Osteoblast (primary cell): Measurements from ENCODE around the gene SEMA6B. TPM values are rescaled to one million over a fixed set of nuclear protein-coding genes. Genes with fewer than 3 reads are reported as not detected.

ENCODE experiments used
- DNase-seq: peaks from one replicate; pipeline ENCODE4 v3.0.0; 2011; ENCODE audit warnings: low spot score, mixed read lengths; ENCODE audit not compliant: insufficient read length; ENCODE audit errors: missing footprints
- H2AFZ ChIP-seq: 2 replicates; pipeline ENCODE4 v1.6.0; 2011; ENCODE audit warnings: mild to moderate bottlenecking, low read length
- H3K27ac ChIP-seq: 2 replicates; pipeline ENCODE4 v1.5.1; 2011; ENCODE audit warnings: mild to moderate bottlenecking, low read depth, low read length, moderate library complexity
- H3K27me3 ChIP-seq: 2 replicates; pipeline ENCODE4 v1.6.0; 2012; ENCODE audit warnings: mild to moderate bottlenecking, control low read depth, inconsistent platforms, low read length, moderate library complexity; ENCODE audit not compliant: insufficient read depth
- H3K36me3 ChIP-seq: 2 replicates; pipeline ENCODE4 v1.5.1; 2011; ENCODE audit warnings: mild to moderate bottlenecking, low read length, control low read depth, moderate library complexity; ENCODE audit not compliant: insufficient read depth
- H3K4me1 ChIP-seq: 2 replicates; pipeline ENCODE4 v1.5.1; 2011; ENCODE audit warnings: mild to moderate bottlenecking, low read length, control low read depth, moderate library complexity; ENCODE audit not compliant: insufficient read depth
- H3K4me2 ChIP-seq: 2 replicates; pipeline ENCODE4 v1.6.0; 2011; ENCODE audit warnings: mild to moderate bottlenecking, low read length; ENCODE audit not compliant: insufficient read depth
- H3K4me3 ChIP-seq: fragments of 200-600 bp; sonication (generic); 3 replicates; pipeline ENCODE4 v1.5.1; 2012; ENCODE audit warnings: mild to moderate bottlenecking, low read length, inconsistent platforms; ENCODE audit not compliant: insufficient read depth
- H3K79me2 ChIP-seq: 2 replicates; pipeline ENCODE4 v1.6.0; 2012; ENCODE audit warnings: mild to moderate bottlenecking, low read length, control low read depth, inconsistent platforms; ENCODE audit not compliant: insufficient read depth
- H3K9me3 ChIP-seq: 2 replicates; pipeline ENCODE4 v1.5.1; 2011; ENCODE audit warnings: low read depth, low read length, control low read depth
- H4K20me1 ChIP-seq: 2 replicates; pipeline ENCODE4 v1.6.0; 2012; ENCODE audit warnings: mild to moderate bottlenecking, low read length, control low read depth; ENCODE audit not compliant: insufficient read depth
- total RNA-seq: library from RNA; depleted of rRNA; stranded (reverse); fragments of >200 nt; gene quantifications from 2 replicates; pipeline ENCODE4 v1.2.3, GENCODE V29; 2012
- TF ChIP-seq, protein P1 (sequence below): IDR thresholded peaks from 2 replicates; pipeline ENCODE4 v1.5.1; 2011; ENCODE audit warnings: mild to moderate bottlenecking, low read depth, low read length, moderate library complexity; ENCODE audit errors: extremely low read depth

The SEMA6B gene
- total RNA-seq, 1 donor = 0.36 TPM

DNA sequence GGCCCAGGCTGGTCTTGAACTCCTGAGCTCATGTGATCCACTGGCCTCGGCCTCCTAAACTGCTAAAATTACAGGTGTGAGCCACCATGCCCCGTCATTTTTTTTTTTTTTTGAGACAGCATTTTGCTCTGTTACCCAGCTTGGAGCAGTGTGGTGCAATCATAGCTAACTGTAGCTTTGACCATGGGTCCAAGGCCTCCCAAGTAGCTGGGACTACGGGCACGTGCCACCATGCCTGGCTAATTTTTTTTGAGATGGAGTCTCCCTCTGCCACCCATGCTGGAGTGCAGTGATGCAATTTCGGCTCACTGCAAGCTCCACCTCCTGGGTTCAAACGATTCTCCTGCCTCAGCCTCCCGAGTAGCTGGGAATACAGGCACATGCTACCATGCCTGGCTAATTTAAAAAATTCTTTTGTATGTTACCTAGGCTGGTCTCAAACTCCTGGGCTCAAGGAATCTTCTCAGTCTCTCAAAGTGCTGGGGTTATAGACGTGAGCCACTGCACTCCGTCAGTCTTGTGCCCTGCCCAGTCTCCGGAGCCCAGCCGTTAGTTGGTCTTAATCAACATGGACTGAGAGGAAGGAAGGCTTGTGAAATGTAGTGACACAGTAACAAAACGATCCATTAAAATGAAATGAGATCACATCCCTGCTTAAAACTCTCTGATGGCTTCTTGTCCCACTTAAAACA, 18.2 kb downstream of the SEMA6B start:
- no peak for DNase-seq
- peaks cover 3% of the 10 kb centered on the region for H3K9me3 ChIP-seq
- H3K4me3 ChIP-seq = no peak overlapping the region
- H3K36me3 ChIP-seq = no peaks in the 10 kb centered on the region
- H3K27me3 ChIP-seq = peaks cover 10% of the 10 kb centered on the region
- no peak overlapping the region for H3K4me2 ChIP-seq
- H3K4me1 ChIP-seq = no peaks in the 10 kb centered on the region
- no peaks in the 10 kb centered on the region for H4K20me1 ChIP-seq
- no peak overlapping the region for H2AFZ ChIP-seq
- no peaks in the 10 kb centered on the region for H3K79me2 ChIP-seq
- TF ChIP-seq, protein P1, sequence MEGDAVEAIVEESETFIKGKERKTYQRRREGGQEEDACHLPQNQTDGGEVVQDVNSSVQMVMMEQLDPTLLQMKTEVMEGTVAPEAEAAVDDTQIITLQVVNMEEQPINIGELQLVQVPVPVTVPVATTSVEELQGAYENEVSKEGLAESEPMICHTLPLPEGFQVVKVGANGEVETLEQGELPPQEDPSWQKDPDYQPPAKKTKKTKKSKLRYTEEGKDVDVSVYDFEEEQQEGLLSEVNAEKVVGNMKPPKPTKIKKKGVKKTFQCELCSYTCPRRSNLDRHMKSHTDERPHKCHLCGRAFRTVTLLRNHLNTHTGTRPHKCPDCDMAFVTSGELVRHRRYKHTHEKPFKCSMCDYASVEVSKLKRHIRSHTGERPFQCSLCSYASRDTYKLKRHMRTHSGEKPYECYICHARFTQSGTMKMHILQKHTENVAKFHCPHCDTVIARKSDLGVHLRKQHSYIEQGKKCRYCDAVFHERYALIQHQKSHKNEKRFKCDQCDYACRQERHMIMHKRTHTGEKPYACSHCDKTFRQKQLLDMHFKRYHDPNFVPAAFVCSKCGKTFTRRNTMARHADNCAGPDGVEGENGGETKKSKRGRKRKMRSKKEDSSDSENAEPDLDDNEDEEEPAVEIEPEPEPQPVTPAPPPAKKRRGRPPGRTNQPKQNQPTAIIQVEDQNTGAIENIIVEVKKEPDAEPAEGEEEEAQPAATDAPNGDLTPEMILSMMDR = no peak
- no peak overlapping the region for H3K27ac ChIP-seq

DNA sequence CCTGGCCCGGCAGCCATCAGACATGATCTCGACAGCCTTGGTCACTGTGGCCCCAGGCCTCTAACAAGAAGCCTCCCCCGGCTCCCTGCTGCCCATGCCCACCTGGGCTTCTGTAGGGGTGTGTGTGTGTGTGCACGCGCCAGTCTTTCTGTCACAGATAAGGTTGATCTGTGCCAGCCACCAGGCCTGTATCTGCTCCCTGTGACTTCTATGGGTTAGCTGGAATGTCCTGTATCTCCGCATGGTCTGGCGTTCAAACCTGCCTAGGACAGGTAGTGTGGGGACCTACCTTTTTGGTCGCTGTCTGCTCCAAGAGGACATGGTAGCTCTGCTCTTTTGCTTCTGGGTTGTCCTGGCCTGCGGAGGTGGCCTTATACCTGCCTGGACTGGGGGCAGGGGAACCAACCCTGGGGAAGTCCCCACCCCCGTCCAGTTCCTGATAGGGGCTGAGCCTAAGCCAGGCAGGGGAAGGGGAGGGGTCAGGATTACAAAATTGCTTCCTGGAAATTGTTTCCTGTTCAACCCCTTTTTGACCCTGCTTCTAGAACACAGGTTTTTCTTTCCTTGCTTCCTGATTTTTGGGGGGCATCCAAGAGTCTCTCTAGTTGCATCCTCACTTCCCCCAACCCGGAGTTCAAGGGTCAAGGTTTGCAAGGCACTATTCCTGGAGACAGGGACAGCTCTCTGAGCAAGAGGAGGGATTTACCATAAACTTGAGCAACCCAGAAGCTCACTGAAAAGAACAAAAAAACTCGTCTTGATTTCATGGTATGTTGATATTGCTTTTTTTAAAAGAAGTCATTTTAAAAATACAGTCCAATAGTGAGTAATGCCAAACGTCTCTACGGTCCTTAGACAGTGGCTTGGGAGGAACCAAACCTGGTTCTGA, 19.5 kb downstream of the SEMA6B start, which contains the start of gene LRG1:
Gene LRG1, minus strand, starts transcription at position 344 of the 889 bp plus-strand sequence. Its CDS starts 23 bp downstream, at position 321.
- H3K4me2 ChIP-seq = no peak within 1 kb of the TSS
- no peak within 1 kb of the TSS for H3K27ac ChIP-seq
- H3K4me3 ChIP-seq = no peak within 1 kb of the TSS
- no peak for DNase-seq
- H3K9me3 ChIP-seq = peaks cover 3% of the 10 kb centered on the region
- no peaks in the 10 kb centered on the region for H3K36me3 ChIP-seq
- no peaks in the 10 kb centered on the region for H4K20me1 ChIP-seq
- H2AFZ ChIP-seq = no peak within 1 kb of the TSS
- no peaks in the 10 kb centered on the region for H3K4me1 ChIP-seq
- peaks cover 18% of the 10 kb centered on the region for H3K27me3 ChIP-seq
- TF ChIP-seq, protein P1 = no peak
- no peaks in the 10 kb centered on the region for H3K79me2 ChIP-seq

DNA sequence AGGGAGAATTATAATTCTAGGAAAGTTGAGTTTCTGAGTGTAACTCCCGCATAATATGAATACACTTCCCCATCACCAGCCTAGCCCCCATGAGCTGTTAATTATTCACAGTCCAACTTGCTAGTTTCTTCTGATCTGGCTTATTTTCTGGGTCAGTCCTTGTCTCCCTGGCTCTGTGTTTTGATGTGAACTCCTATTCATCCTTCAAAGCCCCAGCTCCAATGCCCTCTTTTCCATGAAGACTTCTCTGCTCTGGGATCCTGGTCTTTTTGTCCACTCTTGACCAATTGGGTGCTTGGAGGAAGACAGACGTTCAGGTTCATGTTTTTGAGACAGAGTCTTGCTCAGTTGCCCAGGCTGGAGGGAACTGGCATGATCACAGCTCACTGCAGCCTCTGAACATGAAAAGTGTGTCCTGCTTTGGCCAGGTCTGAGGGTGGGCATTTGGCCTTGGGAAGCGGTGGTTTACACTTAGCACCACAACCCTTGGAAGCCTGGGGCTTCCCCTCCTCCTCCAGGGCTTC, 20.3 kb downstream of the SEMA6B start:
- H3K4me1 ChIP-seq = no peaks in the 10 kb centered on the region
- no peak overlapping the region for H3K4me2 ChIP-seq
- no peaks in the 10 kb centered on the region for H3K79me2 ChIP-seq
- no peak overlapping the region for H3K4me3 ChIP-seq
- DNase-seq = no peak
- TF ChIP-seq, protein P1 = no peak
- H2AFZ ChIP-seq = no peak overlapping the region
- H3K27me3 ChIP-seq = peaks cover 18% of the 10 kb centered on the region
- no peak overlapping the region for H3K27ac ChIP-seq
- H3K9me3 ChIP-seq = peaks cover 3% of the 10 kb centered on the region
- no peaks in the 10 kb centered on the region for H3K36me3 ChIP-seq
- no peaks in the 10 kb centered on the region for H4K20me1 ChIP-seq

DNA sequence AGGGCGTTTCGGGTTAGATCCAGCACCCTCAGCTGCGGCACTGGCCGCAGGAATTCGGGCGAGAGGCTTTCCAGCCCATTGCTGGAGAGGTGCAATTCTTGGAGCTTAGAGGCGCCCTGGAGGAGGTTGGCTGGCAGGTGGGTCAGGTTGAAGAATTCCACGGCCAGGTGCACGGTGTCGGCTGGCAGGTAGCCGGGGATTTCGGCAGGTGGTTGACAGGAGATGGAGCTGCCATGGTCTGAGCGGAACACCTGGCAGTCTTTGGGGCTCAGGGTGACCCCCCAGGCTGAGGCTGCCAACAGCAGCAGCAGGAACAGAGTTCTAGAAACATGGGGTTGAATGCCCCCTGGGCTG, 20.9 kb downstream of the SEMA6B start:
- Histone ChIP-seq H3K4me2 (no peak overlapping the region), H3K79me2 (no peaks in the 10 kb centered on the region), H3K36me3 (no peaks in the 10 kb centered on the region), H3K4me3 (no peak overlapping the region), H4K20me1 (no peaks in the 10 kb centered on the region), H3K27ac (no peak overlapping the region), H3K9me3 (peaks cover 3% of the 10 kb centered on the region), H2AFZ (no peak overlapping the region), H3K27me3 (peaks cover 18% of the 10 kb centered on the region), H3K4me1 (no peaks in the 10 kb centered on the region)
- TF ChIP-seq, protein P1 = no peak
- DNase-seq = no peak
